ENCODE results near the gene STK17B.

The STK17B gene

GRCh38 chr2:196088203-196088602 is 83.2 kb downstream of the STK17B start:
- no peaks in the 10 kb centered on the region for H3K4me1 ChIP-seq (ENCODE audit: control insufficient read depth in 1 of 2, insufficient read depth in 2 of 2, low read length in 2 of 2)
- no peak overlapping the region for H3K4me3 ChIP-seq (ENCODE audit: low read depth in 1 of 2, low read length in 2 of 2)
- no peaks in the 10 kb centered on the region for H3K27me3 ChIP-seq (ENCODE audit: low read depth, low read length)
- H3K27ac ChIP-seq (ENCODE audit: low read length): no peak overlapping the region
- H3K36me3 ChIP-seq (ENCODE audit: control insufficient read depth in 1 of 2, insufficient read depth in 2 of 2, low read length in 2 of 2): no peaks in the 10 kb centered on the region
- H3K9me3 ChIP-seq (ENCODE audit: control insufficient read depth in 1 of 2, low read length in 2 of 2): peaks cover 0 to 3% of the 10 kb centered on the region in 2 donors

GRCh38 chr2:196086517-196087368 is 84.6 kb downstream of the STK17B start:
- Histone ChIP-seq H3K9me3 (ENCODE audit: control insufficient read depth in 1 of 2, low read length in 2 of 2) (peaks cover 0 to 3% of the 10 kb centered on the region in 2 donors), H3K27ac (ENCODE audit: low read length) (no peak overlapping the region), H3K36me3 (ENCODE audit: control insufficient read depth in 1 of 2, insufficient read depth in 2 of 2, low read length in 2 of 2) (no peaks in the 10 kb centered on the region), H3K27me3 (ENCODE audit: low read depth, low read length) (no peaks in the 10 kb centered on the region), H3K4me3 (ENCODE audit: low read depth in 1 of 2, low read length in 2 of 2) (no peak overlapping the region), H3K4me1 (ENCODE audit: control insufficient read depth in 1 of 2, insufficient read depth in 2 of 2, low read length in 2 of 2) (no peaks in the 10 kb centered on the region)

GRCh38 chr2:196083601-196084000 is 87.8 kb downstream of the STK17B start:
- no peaks in the 10 kb centered on the region for H3K36me3 ChIP-seq (ENCODE audit: control insufficient read depth in 1 of 2, insufficient read depth in 2 of 2, low read length in 2 of 2)
- H3K9me3 ChIP-seq (ENCODE audit: control insufficient read depth in 1 of 2, low read length in 2 of 2): peaks cover 0 to 3% of the 10 kb centered on the region in 2 donors
- no peaks in the 10 kb centered on the region for H3K27me3 ChIP-seq (ENCODE audit: low read depth, low read length)
- H3K4me1 ChIP-seq (ENCODE audit: control insufficient read depth in 1 of 2, insufficient read depth in 2 of 2, low read length in 2 of 2): no peaks in the 10 kb centered on the region
- H3K27ac ChIP-seq (ENCODE audit: low read length): no peak overlapping the region
- no peak overlapping the region for H3K4me3 ChIP-seq (ENCODE audit: low read depth in 1 of 2, low read length in 2 of 2)
